Psoas muscle (tissue), 8 donors: Measurements from ENCODE around the gene EYS. TPM values are rescaled to one million over a fixed set of nuclear protein-coding genes. Genes with fewer than 3 reads are reported as not detected.
"Not testable (repeated sequence)": the region's sequence is repeated elsewhere in the genome, so short reads cannot be mapped to it uniquely, and the experiment has no call there.

ENCODE experiments used
- ATAC-seq, 4 donors: fragments of 200-7000 bp; cut with Tn5 transposase; one replicate each; pipeline ENCODE4 v1.9.1; 2020; ENCODE audit warnings: moderate library complexity in 3 of 4, mild to moderate bottlenecking in 2 of 4
- DNase-seq, 2 donors: peaks; one replicate each; pipeline ENCODE4 v3.0.0-alpha.2; 2020
- H3K27ac ChIP-seq: fragments of 200-600 bp; one replicate; pipeline ENCODE4 v1.8.0; 2022
- H3K27me3 ChIP-seq, 3 donors: fragments of 200-600 bp in 1 of 3; one replicate each; pipeline versions ENCODE4 v1.6.1 to v1.8.0; 2013 to 2022; ENCODE audit warnings: low read length in 2 of 3, mild to moderate bottlenecking in 2 of 3, moderate library complexity in 1 of 3; ENCODE audit not compliant: insufficient read depth in 3 of 3
- H3K36me3 ChIP-seq, 2 donors: fragments of 200-600 bp in 1 of 2; one replicate each; pipeline versions ENCODE4 v1.6.1 to v1.8.0; 2013 to 2022; ENCODE audit warnings: low read depth in 1 of 2, mild to moderate bottlenecking in 1 of 2, moderate library complexity in 1 of 2; ENCODE audit not compliant: insufficient read depth in 1 of 2
- H3K4me1 ChIP-seq: fragments of 200-600 bp; one replicate; pipeline ENCODE4 v1.8.0; 2022
- H3K4me3 ChIP-seq: fragments of 200-600 bp; one replicate; pipeline ENCODE4 v1.8.0; 2022; ENCODE audit warnings: mild to moderate bottlenecking
- H3K9me3 ChIP-seq: fragments of 200-600 bp; one replicate; pipeline ENCODE4 v1.8.0; 2022
- CTCF ChIP-seq: fragments of 200-600 bp; IDR thresholded peaks from one replicate; pipeline ENCODE4 v1.8.0; 2022; ENCODE audit warnings: antibody characterized with exemption
- WGBS, 3 donors: extraction: QIAGEN DNeasy Blood & Tissue Kit; methylation state at CpG; one replicate each; pipeline versions ENCODE4 v1.1.6 to v1.1.7; 2013; 5-methylcytosine and 5-hydroxymethylcytosine counted together
- intact Hi-C, 2 donors: fragments of 100-400 bp; cut with DNase I; formaldehyde crosslinking; loops; one replicate each; pipeline versions ENCODE4 v1.11.0 to v1.14.2; 2022
- polyA plus RNA-seq, 3 donors: library from polyadenylated mRNA; stranded (reverse); fragments of 200-250 nt; gene quantifications; one replicate each; pipeline ENCODE4 v1.2.3, GENCODE V29; 2013
- total RNA-seq, 4 donors: library from RNA; stranded (reverse); fragmentation: NEBNext Ultra II Directional in 2 of 4; extraction: Animal tissue kit (Norgen Biotek cat#: 25700) in 2 of 4; gene quantifications; one replicate each; pipeline versions ENCODE4 v1.2.1 to v1.2.4, GENCODE V29; 2021 to 2023
- donor health status: healthy with polysubstance abuse.
- donor health status: DM: no; HTN: no; CAD: no; lungs with moderate emphysema.
- donor health status: Bipolar disorder and iron deficiency.
- donor health status: healthy.
- donor health status: DM: yes; HTN: yes; CAD: no.
- donor health status: DM: no; HTN: no; CAD: no.
- donor health status: DM: no; HTN: no; CAD: no.
- donor health status: DM: yes; HTN: yes; CAD: no.

The EYS gene
- total and polyA plus RNA-seq, 7 donors, result under 0.01 TPM; not detected in 6

GRCh38 chr6:64467656-64468055 is 1239.4 kb downstream of the EYS start:
- ATAC-seq (no peak), DNase-seq (no peak)
- TF ChIP-seq CTCF, result no peak
- no peaks in the 10 kb centered on the region for H3K27me3 ChIP-seq
- H3K9me3 ChIP-seq, result peaks cover 7% of the 10 kb centered on the region
- 81 to 100% (median 90%) methylated on average over 1 of the region's 1 CpG for WGBS, 3 donors
- H3K4me3 ChIP-seq, result no peak overlapping the region
- no peaks in the 10 kb centered on the region for H3K36me3 ChIP-seq
- H3K4me1 ChIP-seq, result no peaks in the 10 kb centered on the region
- no peak overlapping the region for H3K27ac ChIP-seq
- intact Hi-C loops, result no loop called here

GRCh38 chr6:64459411-64459944 is 1247.5 kb downstream of the EYS start:
- no peak for TF ChIP-seq CTCF
- Histone ChIP-seq H3K4me3 (no peak overlapping the region), H3K27ac (no peak overlapping the region), H3K4me1 (no peaks in the 10 kb centered on the region), H3K36me3 (no peaks in the 10 kb centered on the region), H3K27me3 (no peaks in the 10 kb centered on the region), H3K9me3 (no peaks in the 10 kb centered on the region)
- DNase-seq, result no peak
- intact Hi-C loops, result no loop called here
- WGBS, 3 donors, result 64 to 73% (median 68%) methylated on average over 1 of the region's 1 CpG
- ATAC-seq, result no peak

- intact Hi-C loops, H3K9me3 ChIP-seq, ATAC-seq, H3K27ac ChIP-seq, H3K36me3 ChIP-seq, H3K4me1 ChIP-seq, H3K4me3 ChIP-seq, DNase-seq, H3K27me3 ChIP-seq: not testable (repeated sequence)
- WGBS, 3 donors, result 89 to 93% (median 92%) methylated on average over 6 of the region's 6 CpGs
Observed at GRCh38 chr6:64448101-64448500, 1258.9 kb downstream of the EYS start.

- Histone ChIP-seq H3K4me3 (no peak overlapping the region), H3K27me3 (no peaks in the 10 kb centered on the region), H3K36me3 (no peaks in the 10 kb centered on the region), H3K4me1 (no peaks in the 10 kb centered on the region), H3K9me3 (no peaks in the 10 kb centered on the region), H3K27ac (no peak overlapping the region)
- intact Hi-C loops, result no loop called here
- TF ChIP-seq CTCF, result no peak
- 40 to 44% (median 44%) methylated on average over 1 of the region's 1 CpG for WGBS, 3 donors
- ATAC-seq (no peak), DNase-seq (no peak)
Observed at GRCh38 chr6:64445038-64445437, 1262.0 kb downstream of the EYS start.

GRCh38 chr6:64439274-64439673 is 1267.8 kb downstream of the EYS start:
- Histone ChIP-seq H3K27me3 (no peaks in the 10 kb centered on the region), H3K4me3 (no peak overlapping the region), H3K4me1 (no peaks in the 10 kb centered on the region), H3K9me3 (no peaks in the 10 kb centered on the region), H3K36me3 (no peaks in the 10 kb centered on the region), H3K27ac (no peak overlapping the region)
- ATAC-seq (no peak), DNase-seq (no peak)
- WGBS, 3 donors, result 46 to 63% (median 48%) methylated on average over 2 of the region's 2 CpGs
- no peak for TF ChIP-seq CTCF
- intact Hi-C loops, result no loop called here
